H9 (cell line): ENCODE data around the gene RAF1. TPM values are rescaled to one million over a fixed set of nuclear protein-coding genes. Genes with fewer than 3 reads are reported as not detected.

Experiments
- DNase-seq: peaks from one replicate; pipeline ENCODE4 v3.0.0-alpha.2; 2017
- H2AFZ ChIP-seq: one replicate; pipeline ENCODE4 v1.6.1; 2013; ENCODE audit warnings: mild to moderate bottlenecking, low read length, control low read depth, moderate library complexity
- H2AK5ac ChIP-seq: 2 replicates; pipeline ENCODE4 v1.6.1; 2013; ENCODE audit warnings: low read length, control low read depth, mixed read lengths; ENCODE audit not compliant: insufficient read length
- H2BK120ac ChIP-seq: one replicate; pipeline ENCODE4 v1.6.1; 2013; ENCODE audit warnings: low read depth, mild to moderate bottlenecking, low read length, control low read depth, inconsistent platforms; ENCODE audit not compliant: poor library complexity, severe bottlenecking
- H2BK12ac ChIP-seq: 2 replicates; pipeline ENCODE4 v1.6.1; 2013; ENCODE audit warnings: low read length, control low read depth, mixed read lengths, low read depth; ENCODE audit not compliant: insufficient read length
- H2BK15ac ChIP-seq: 2 replicates; pipeline ENCODE4 v1.6.1; 2013; ENCODE audit warnings: low read depth, low read length, control low read depth
- H2BK20ac ChIP-seq: one replicate; pipeline ENCODE4 v1.6.1; 2013; ENCODE audit warnings: low read depth, mild to moderate bottlenecking, low read length, control low read depth, inconsistent platforms; ENCODE audit not compliant: poor library complexity, severe bottlenecking
- H2BK5ac ChIP-seq: 2 replicates; pipeline ENCODE4 v1.6.1; 2013; ENCODE audit warnings: low read length, control low read depth, mixed read lengths; ENCODE audit not compliant: insufficient read length
- H3K14ac ChIP-seq: 2 replicates; pipeline ENCODE4 v1.6.1; 2013; ENCODE audit warnings: low read length, control low read depth; ENCODE audit not compliant: insufficient read depth
- H3K18ac ChIP-seq: 2 replicates; pipeline ENCODE4 v1.6.1; 2013; ENCODE audit warnings: low read depth, mild to moderate bottlenecking, mixed read lengths, low read length, control low read depth; ENCODE audit not compliant: insufficient read length
- H3K23ac ChIP-seq: 2 replicates; pipeline ENCODE4 v1.6.1; 2013; ENCODE audit warnings: low read length, control low read depth, mixed read lengths, low read depth; ENCODE audit not compliant: insufficient read length
- H3K23me2 ChIP-seq: 2 replicates; pipeline ENCODE4 v1.6.1; 2013; ENCODE audit warnings: low read depth, mild to moderate bottlenecking, mixed read lengths, low read length, control low read depth; ENCODE audit not compliant: insufficient read length, poor library complexity, severe bottlenecking
- H3K27ac ChIP-seq: 2 replicates; pipeline ENCODE4 v1.5.1; 2013; ENCODE audit warnings: low read length, control low read depth, mixed read lengths, low read depth; ENCODE audit not compliant: insufficient read length
- H3K27me3 ChIP-seq: 2 replicates; pipeline ENCODE4 v1.6.1; 2013; ENCODE audit warnings: low read length, control low read depth, inconsistent platforms; ENCODE audit not compliant: insufficient read depth
- H3K4ac ChIP-seq: 2 replicates; pipeline ENCODE4 v1.6.1; 2013; ENCODE audit warnings: low read depth, mild to moderate bottlenecking, control low read depth, inconsistent platforms, low read length, moderate library complexity
- H3K4me1 ChIP-seq: 2 replicates; pipeline ENCODE4 v1.6.1; 2013; ENCODE audit warnings: low read length, control low read depth, inconsistent platforms; ENCODE audit not compliant: insufficient read depth
- H3K4me2 ChIP-seq: 2 replicates; pipeline ENCODE4 v1.6.1; 2013; ENCODE audit warnings: low read length, control low read depth, mixed read lengths; ENCODE audit not compliant: insufficient read length, insufficient read depth
- H3K56ac ChIP-seq: 2 replicates; pipeline ENCODE4 v1.6.1; 2013; ENCODE audit warnings: low read depth, mild to moderate bottlenecking, mixed read lengths, low read length, control low read depth; ENCODE audit not compliant: insufficient read length
- H3K79me1 ChIP-seq: 2 replicates; pipeline ENCODE4 v1.6.1; 2013; ENCODE audit warnings: low read depth, mild to moderate bottlenecking, moderate library complexity, low read length, control low read depth, inconsistent platforms; ENCODE audit not compliant: insufficient read depth, poor library complexity, severe bottlenecking
- H3K79me2 ChIP-seq: 2 replicates; pipeline ENCODE4 v1.6.1; 2013; ENCODE audit warnings: low read length, control low read depth, inconsistent platforms; ENCODE audit not compliant: insufficient read depth
- H3K9ac ChIP-seq: 2 replicates; pipeline ENCODE4 v1.6.1; 2013; ENCODE audit warnings: low read length, control low read depth, mixed read lengths; ENCODE audit not compliant: insufficient read length; ENCODE audit errors: extremely low read depth
- H3K9me3 ChIP-seq: one replicate; pipeline ENCODE4 v1.6.1; 2013; ENCODE audit warnings: low read depth, low read length, inconsistent platforms; ENCODE audit not compliant: control insufficient read depth
- H3T11ph ChIP-seq: one replicate; pipeline ENCODE4 v1.6.1; 2013; ENCODE audit warnings: mild to moderate bottlenecking, low read length, control low read depth, inconsistent platforms
- H4K20me1 ChIP-seq: one replicate; pipeline ENCODE4 v1.6.1; 2013; ENCODE audit not compliant: control insufficient read depth, insufficient read length, insufficient read depth
- H4K5ac ChIP-seq: 2 replicates; pipeline ENCODE4 v1.6.1; 2013; ENCODE audit warnings: low read depth, mild to moderate bottlenecking, mixed read lengths, low read length, control low read depth; ENCODE audit not compliant: insufficient read length
- H4K8ac ChIP-seq: replicated peaks from 2 replicates; pipeline ENCODE4 v1.6.1; 2013; ENCODE audit warnings: low read length, control low read depth, mixed read lengths, low read depth; ENCODE audit not compliant: insufficient read length
- H4K91ac ChIP-seq: 2 replicates; pipeline ENCODE4 v1.6.1; 2013; ENCODE audit warnings: low read depth, mild to moderate bottlenecking, moderate library complexity, mixed read lengths, low read length, control low read depth; ENCODE audit not compliant: insufficient read length
- H3K27ac Mint-ChIP-seq, 3 experiments: 2 replicates in 2 of 3; 3 replicates in 1 of 3; pipeline ENCODE4 v1.8.0; 2020 to 2021; ENCODE audit warnings: mixed read lengths in 3 of 3, mild to moderate bottlenecking in 1 of 3, moderate library complexity in 1 of 3
- H3K27me3 Mint-ChIP-seq: 2 replicates; pipeline ENCODE4 v1.8.0; 2021; ENCODE audit warnings: low read depth, mild to moderate bottlenecking, moderate library complexity, mixed read lengths
- H3K36me3 Mint-ChIP-seq, 3 experiments: 2 replicates in 2 of 3; 3 replicates in 1 of 3; pipeline ENCODE4 v1.8.0; 2020 to 2021; ENCODE audit warnings: low read depth in 3 of 3, mixed read lengths in 3 of 3; ENCODE audit not compliant: insufficient read depth in 1 of 3
- H3K4me1 Mint-ChIP-seq, 2 experiments: 2 replicates each; pipeline ENCODE4 v1.8.0; 2020; ENCODE audit warnings: mixed read lengths in 2 of 2
- H3K4me3 Mint-ChIP-seq, 2 experiments: 2 replicates in 1 of 2; 3 replicates in 1 of 2; pipeline ENCODE4 v1.8.0; 2020 to 2021; ENCODE audit warnings: mild to moderate bottlenecking in 2 of 2, mixed read lengths in 2 of 2, moderate library complexity in 1 of 2
- H3K9me3 Mint-ChIP-seq, 2 experiments: 2 replicates in 1 of 2; 3 replicates in 1 of 2; pipeline ENCODE4 v1.8.0; 2020; ENCODE audit warnings: mild to moderate bottlenecking in 2 of 2, mixed read lengths in 2 of 2, moderate library complexity in 1 of 2
- CTCF ChIP-seq: fragments of 200-600 bp; sonication (generic); conservative IDR thresholded peaks from 3 replicates; pipeline ENCODE4 v1.8.0; 2021; ENCODE audit warnings: antibody characterized with exemption, mild to moderate bottlenecking
- WGBS: extraction: QIAGEN DNeasy Blood & Tissue Kit; methylation state at CpG from one replicate; pipeline ENCODE4 v1.1.7; 2013; ENCODE audit warnings: missing lambda C conversion rate, low lambda C conversion rate, mixed read lengths; ENCODE audit not compliant: insufficient read length; ENCODE audit errors: extremely low coverage; 5-methylcytosine and 5-hydroxymethylcytosine counted together
- total RNA-seq: library from RNA; stranded (reverse); gene quantifications from 2 replicates; pipeline ENCODE4 v1.2.1, GENCODE V29; 2021

Gene RAF1
- total RNA-seq, 1 experiment from 2014 or later: 112 TPM

GRCh38 chr3:12586403-12586802, 77.5 kb downstream of the RAF1 start:
- no peaks in the 10 kb centered on the region for H3K27me3 ChIP-seq
- no peaks in the 10 kb centered on the region for H3K79me2 ChIP-seq
- no peak overlapping the region for H2BK120ac ChIP-seq
- no peak overlapping the region for H2AK5ac ChIP-seq
- no peak overlapping the region for H2AFZ ChIP-seq
- no peak overlapping the region for H3K4me3 Mint-ChIP-seq
- no peak overlapping the region for H3K4me2 ChIP-seq
- H3K56ac ChIP-seq: no peak overlapping the region
- no peak overlapping the region for H3K9ac ChIP-seq
- H3K14ac ChIP-seq: no peak overlapping the region
- peaks cover 33 to 80% (median 70%) of the 10 kb centered on the region in 3 experiments for H3K36me3 Mint-ChIP-seq
- H3K4ac ChIP-seq: no peak overlapping the region
- no peak for TF ChIP-seq CTCF
- no peak overlapping the region for H3K18ac ChIP-seq
- H3K4me1 ChIP-seq: no peaks in the 10 kb centered on the region
- no peak for DNase-seq
- H2BK20ac ChIP-seq: no peak overlapping the region
- no peak overlapping the region for H4K91ac ChIP-seq
- no peaks in the 10 kb centered on the region for H3K9me3 ChIP-seq
- no peak overlapping the region for H3K23ac ChIP-seq
- peaks cover 0 to 4% of the 10 kb centered on the region in 2 experiments; a peak in 1 of 4 replicates for H3K4me1 Mint-ChIP-seq
- no peak overlapping the region for H4K5ac ChIP-seq
- H3K9me3 Mint-ChIP-seq: no peaks in the 10 kb centered on the region
- H3K27me3 Mint-ChIP-seq: no peaks in the 10 kb centered on the region
- H3K27ac Mint-ChIP-seq: no peak overlapping the region
- no peak overlapping the region for H2BK5ac ChIP-seq
- H3T11ph ChIP-seq: no peak overlapping the region
- H2BK15ac ChIP-seq: no peak overlapping the region
- no peak overlapping the region for H2BK12ac ChIP-seq
- no peak overlapping the region for H3K27ac ChIP-seq
- H3K23me2 ChIP-seq: no peaks in the 10 kb centered on the region
- no peaks in the 10 kb centered on the region for H4K20me1 ChIP-seq
- H3K79me1 ChIP-seq: no peaks in the 10 kb centered on the region
- H4K8ac ChIP-seq: no peak overlapping the region
- WGBS: no CpG with 5 or more reads among the region's 3 CpGs
